Loucy (cell line): Measurements from ENCODE around the gene CD1D.

Source experiments
- H2AFZ ChIP-seq: fragments of 200-600 bp; sonication (generic); 2 replicates; pipeline ENCODE4 v1.6.0; 2016; ENCODE audit warnings: antibody characterized with exemption, mild to moderate bottlenecking, low read length, moderate library complexity
- H3F3A ChIP-seq: fragments of 200-600 bp; 2 replicates; pipeline ENCODE4 v1.6.0; 2016; ENCODE audit warnings: antibody characterized with exemption, low read depth, mild to moderate bottlenecking
- H3K27me3 ChIP-seq: fragments of 200-600 bp; sonication (generic); 2 replicates; pipeline ENCODE4 v1.6.1; 2014; ENCODE audit warnings: low read length, mild to moderate bottlenecking; ENCODE audit not compliant: insufficient read depth, poor library complexity, severe bottlenecking
- H3K36me3 ChIP-seq: fragments of 200-600 bp; sonication (generic); 2 replicates; pipeline ENCODE4 v1.6.1; 2016; ENCODE audit warnings: low read length; ENCODE audit not compliant: insufficient read depth
- H3K4me1 ChIP-seq: fragments of 200-600 bp; sonication (generic); 2 replicates; pipeline ENCODE4 v1.5.1; 2014; ENCODE audit warnings: low read length, mild to moderate bottlenecking; ENCODE audit not compliant: insufficient read depth, poor library complexity, severe bottlenecking
- H3K4me2 ChIP-seq: fragments of 200-600 bp; sonication (generic); 2 replicates; pipeline ENCODE4 v1.6.0; 2014; ENCODE audit warnings: antibody characterized with exemption, low read length, low read depth, mild to moderate bottlenecking; ENCODE audit not compliant: poor library complexity, severe bottlenecking
- H3K4me3 ChIP-seq: fragments of 200-600 bp; sonication (generic); 2 replicates; pipeline ENCODE4 v1.5.1; 2014; ENCODE audit warnings: low read length, mild to moderate bottlenecking, mixed read lengths; ENCODE audit not compliant: poor library complexity, severe bottlenecking
- H3K79me2 ChIP-seq: fragments of 200-600 bp; sonication (generic); 2 replicates; pipeline ENCODE4 v1.6.1; 2014; ENCODE audit warnings: low read length; ENCODE audit not compliant: insufficient read depth
- H3K9ac ChIP-seq: fragments of 200-600 bp; sonication (generic); 2 replicates; pipeline ENCODE4 v1.6.0; 2014; ENCODE audit warnings: mild to moderate bottlenecking, low read depth, low read length, moderate library complexity; ENCODE audit not compliant: poor library complexity, severe bottlenecking
- H3K9me2 ChIP-seq: fragments of 200-600 bp; sonication (generic); replicated peaks from 2 replicates; pipeline ENCODE4 v1.6.1; 2016; ENCODE audit warnings: low read depth, low read length, mixed read lengths
- H3K9me3 ChIP-seq: fragments of 200-600 bp; sonication (generic); 2 replicates; pipeline ENCODE4 v1.6.1; 2014; ENCODE audit warnings: mild to moderate bottlenecking, antibody characterized with exemption, low read length, low read depth; ENCODE audit not compliant: insufficient read depth
- H4K20me1 ChIP-seq: fragments of 200-600 bp; sonication (generic); 2 replicates; pipeline ENCODE4 v1.6.0; 2014; ENCODE audit warnings: antibody characterized with exemption, low read length, mild to moderate bottlenecking; ENCODE audit not compliant: insufficient read depth, poor library complexity, severe bottlenecking
- EZH2phosphoT487 ChIP-seq: fragments of 200-600 bp; IDR thresholded peaks from 2 replicates; pipeline ENCODE4 v1.6.1; 2018; ENCODE audit warnings: antibody characterized with exemption, mild to moderate bottlenecking, moderate library complexity, borderline replicate concordance
- TF ChIP-seq, protein P1 (sequence below): fragments of 200-600 bp; sonication (generic); conservative IDR thresholded peaks from 2 replicates; pipeline ENCODE4 v1.5.1; 2014; ENCODE audit warnings: mild to moderate bottlenecking, antibody characterized with exemption, low read length

CD1D gene

DNA sequence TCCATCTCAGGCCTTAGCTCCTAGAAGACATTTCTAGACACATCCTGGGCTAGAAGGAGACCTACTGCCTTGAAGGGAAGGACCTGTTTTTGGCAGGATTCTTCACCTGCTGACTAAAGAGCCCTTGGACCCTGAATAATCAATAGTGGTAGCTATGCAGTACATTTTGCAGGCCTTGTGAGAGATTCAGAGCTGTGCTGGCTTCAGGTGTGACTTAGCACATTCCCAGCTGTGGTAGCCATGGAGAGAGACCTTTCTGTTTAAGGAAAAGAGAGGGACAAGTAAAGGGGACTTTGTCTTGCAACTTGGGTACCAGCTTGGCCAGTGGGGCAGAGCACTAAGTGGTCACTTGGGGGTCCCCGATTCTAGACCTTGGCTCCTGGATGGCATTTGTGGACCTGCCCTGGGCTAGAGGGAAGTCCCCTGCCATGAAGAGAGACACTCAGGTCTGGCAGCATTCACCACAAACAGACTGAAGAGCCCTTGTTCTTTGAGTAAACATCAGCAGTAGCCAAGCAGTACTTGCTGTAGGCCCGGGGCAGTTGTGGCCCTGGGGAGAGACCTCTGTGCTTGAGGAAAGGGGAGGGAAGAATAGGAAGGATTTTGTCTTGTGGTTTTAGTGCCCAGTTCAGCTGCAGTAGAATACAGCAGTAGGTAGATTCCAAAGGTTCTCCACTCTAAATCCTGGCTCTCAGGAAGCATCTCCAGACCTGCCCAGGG lies 47.4 kb downstream of the CD1D start:
- H3F3A ChIP-seq, result no peaks in the 10 kb centered on the region
- no peak overlapping the region for H3K4me2 ChIP-seq
- H3K79me2 ChIP-seq, result no peaks in the 10 kb centered on the region
- H3K4me1 ChIP-seq, result no peaks in the 10 kb centered on the region
- no peak for TF ChIP-seq EZH2phosphoT487
- TF ChIP-seq, protein P1, sequence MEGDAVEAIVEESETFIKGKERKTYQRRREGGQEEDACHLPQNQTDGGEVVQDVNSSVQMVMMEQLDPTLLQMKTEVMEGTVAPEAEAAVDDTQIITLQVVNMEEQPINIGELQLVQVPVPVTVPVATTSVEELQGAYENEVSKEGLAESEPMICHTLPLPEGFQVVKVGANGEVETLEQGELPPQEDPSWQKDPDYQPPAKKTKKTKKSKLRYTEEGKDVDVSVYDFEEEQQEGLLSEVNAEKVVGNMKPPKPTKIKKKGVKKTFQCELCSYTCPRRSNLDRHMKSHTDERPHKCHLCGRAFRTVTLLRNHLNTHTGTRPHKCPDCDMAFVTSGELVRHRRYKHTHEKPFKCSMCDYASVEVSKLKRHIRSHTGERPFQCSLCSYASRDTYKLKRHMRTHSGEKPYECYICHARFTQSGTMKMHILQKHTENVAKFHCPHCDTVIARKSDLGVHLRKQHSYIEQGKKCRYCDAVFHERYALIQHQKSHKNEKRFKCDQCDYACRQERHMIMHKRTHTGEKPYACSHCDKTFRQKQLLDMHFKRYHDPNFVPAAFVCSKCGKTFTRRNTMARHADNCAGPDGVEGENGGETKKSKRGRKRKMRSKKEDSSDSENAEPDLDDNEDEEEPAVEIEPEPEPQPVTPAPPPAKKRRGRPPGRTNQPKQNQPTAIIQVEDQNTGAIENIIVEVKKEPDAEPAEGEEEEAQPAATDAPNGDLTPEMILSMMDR, result no peak
- H3K36me3 ChIP-seq, result no peaks in the 10 kb centered on the region
- no peak overlapping the region for H2AFZ ChIP-seq
- no peak overlapping the region for H3K4me3 ChIP-seq
- no peak overlapping the region for H3K9ac ChIP-seq
- H3K9me3 ChIP-seq, result no peaks in the 10 kb centered on the region
- H3K27me3 ChIP-seq, result no peaks in the 10 kb centered on the region
- no peaks in the 10 kb centered on the region for H4K20me1 ChIP-seq
- no peaks in the 10 kb centered on the region for H3K9me2 ChIP-seq
